Endothelial cell of umbilical vein (primary cell): Measurements from ENCODE around the gene SEMA3E.

Experiments
- CTCF ChIP-seq, 2 donors: IDR thresholded peaks; 1 replicate in 1 of 2; 2 replicates in 1 of 2; pipeline ENCODE4 v1.5.1; 2011; ENCODE audit warnings: low read length in 2 of 2, mild to moderate bottlenecking in 2 of 2, moderate library complexity in 2 of 2, control low read depth in 1 of 2, inconsistent platforms in 1 of 2, low read depth in 1 of 2; ENCODE audit not compliant: insufficient read depth in 1 of 2; ENCODE audit errors: extremely low read depth in 1 of 2
- EZH2 ChIP-seq: IDR thresholded peaks from 2 replicates; pipeline ENCODE4 v1.6.1; 2012; ENCODE audit warnings: borderline replicate concordance, low read depth, mild to moderate bottlenecking, moderate library complexity, low read length, inconsistent platforms; ENCODE audit not compliant: severe bottlenecking
- FOS ChIP-seq: IDR thresholded peaks from 2 replicates; pipeline ENCODE4 v1.6.1; 2011; ENCODE audit warnings: mild to moderate bottlenecking, low read length, moderate library complexity, borderline replicate concordance; ENCODE audit not compliant: insufficient read depth
- GATA2 ChIP-seq: IDR thresholded peaks from 2 replicates; pipeline ENCODE4 v1.7.0; 2011; ENCODE audit warnings: low read depth, mild to moderate bottlenecking, moderate library complexity, mixed read lengths, low read length; ENCODE audit not compliant: insufficient read length, insufficient read depth
- JUN ChIP-seq: IDR thresholded peaks from 2 replicates; pipeline ENCODE4 v1.6.1; 2011; ENCODE audit warnings: borderline replicate concordance, low read depth; ENCODE audit not compliant: insufficient read length, insufficient read depth
- MAX ChIP-seq: IDR thresholded peaks from 2 replicates; pipeline ENCODE4 v1.6.1; 2011; ENCODE audit not compliant: insufficient read depth, insufficient read length
- MYC ChIP-seq: IDR thresholded peaks from one replicate; pipeline ENCODE4 v1.6.1; 2011; ENCODE audit warnings: mild to moderate bottlenecking, low read depth, low read length
- POLR2A ChIP-seq: IDR thresholded peaks from 2 replicates; pipeline ENCODE4 v1.6.1; 2012; ENCODE audit warnings: low read depth, mild to moderate bottlenecking, control low read depth, low read length
- POLR2AphosphoS5 ChIP-seq: IDR thresholded peaks from 2 replicates; pipeline ENCODE4 v1.6.1; 2012; ENCODE audit warnings: low read depth, mild to moderate bottlenecking, control low read depth, low read length, moderate library complexity; ENCODE audit not compliant: insufficient read depth

- TF ChIP-seq MAX (no peak), POLR2A (no peak), CTCF (IDR thresholded peaks at IDR 0.05; ENCODE audit: extremely low read depth in 1 of 2, insufficient read depth in 1 of 2, low read depth in 1 of 2, low read length in 2 of 2) (no peak), JUN (no peak), POLR2AphosphoS5 (no peak), EZH2 (no peak), FOS (no peak), MYC (no peak), GATA2 (no peak)
Measured at GRCh38 chr7:83475420-83475819, 173.5 kb downstream of the SEMA3E start.
